SU-DHL-6 (cell line): ENCODE measurements around the gene FHOD1.

Experiments
- EZH2phosphoT487 ChIP-seq: fragments of 200-600 bp; sonication (generic), shearing (Covaris generic); conservative IDR thresholded peaks from 2 replicates; pipeline ENCODE4 v1.6.1; 2018; ENCODE audit warnings: mild to moderate bottlenecking, antibody characterized with exemption, low read length, moderate library complexity, mixed read lengths
- TF ChIP-seq, protein P1 (sequence below): fragments of 200-600 bp; sonication (generic); IDR thresholded peaks from one replicate; pipeline ENCODE4 v1.5.1; 2017; ENCODE audit warnings: antibody characterized with exemption, mild to moderate bottlenecking, low read length, moderate library complexity; ENCODE audit not compliant: insufficient read depth, poor library complexity, severe bottlenecking

DNA sequence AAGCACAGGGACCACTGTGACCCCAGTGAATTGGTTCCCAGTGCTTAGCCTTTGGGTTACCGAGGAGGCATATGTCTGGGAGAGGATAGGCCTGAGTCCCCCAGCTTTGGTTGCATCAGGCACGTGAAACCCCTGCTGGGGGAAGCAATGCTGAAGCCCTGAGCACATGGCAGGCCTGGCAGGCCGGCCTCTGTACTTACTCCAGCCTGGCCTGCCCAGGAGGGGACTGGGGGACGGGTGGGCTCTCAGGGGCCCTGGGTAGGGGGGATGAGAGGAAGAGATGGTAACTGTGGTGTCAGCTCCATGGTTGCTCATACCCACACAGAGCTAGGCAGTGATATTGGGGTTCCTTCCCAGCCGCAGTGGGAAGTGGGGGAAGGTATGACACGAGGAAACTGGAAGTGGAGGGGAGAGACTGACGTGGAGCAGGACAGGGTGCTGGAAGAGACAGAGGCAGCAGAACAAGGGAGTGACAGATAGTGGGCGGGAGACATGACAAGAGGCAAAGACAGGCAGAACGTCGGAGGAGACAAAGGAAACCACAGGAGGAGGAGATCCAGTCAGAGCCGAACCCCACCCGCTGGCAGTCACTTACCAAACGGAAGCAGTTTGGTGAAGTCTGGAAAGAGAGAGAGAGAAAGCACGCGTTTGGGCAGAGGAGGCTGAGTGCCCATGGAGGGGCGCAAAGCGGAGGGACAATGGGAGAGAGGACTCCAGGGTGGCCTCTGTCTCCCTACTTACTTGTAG lies 11.3 kb downstream of the FHOD1 start:
- TF ChIP-seq, protein P1, sequence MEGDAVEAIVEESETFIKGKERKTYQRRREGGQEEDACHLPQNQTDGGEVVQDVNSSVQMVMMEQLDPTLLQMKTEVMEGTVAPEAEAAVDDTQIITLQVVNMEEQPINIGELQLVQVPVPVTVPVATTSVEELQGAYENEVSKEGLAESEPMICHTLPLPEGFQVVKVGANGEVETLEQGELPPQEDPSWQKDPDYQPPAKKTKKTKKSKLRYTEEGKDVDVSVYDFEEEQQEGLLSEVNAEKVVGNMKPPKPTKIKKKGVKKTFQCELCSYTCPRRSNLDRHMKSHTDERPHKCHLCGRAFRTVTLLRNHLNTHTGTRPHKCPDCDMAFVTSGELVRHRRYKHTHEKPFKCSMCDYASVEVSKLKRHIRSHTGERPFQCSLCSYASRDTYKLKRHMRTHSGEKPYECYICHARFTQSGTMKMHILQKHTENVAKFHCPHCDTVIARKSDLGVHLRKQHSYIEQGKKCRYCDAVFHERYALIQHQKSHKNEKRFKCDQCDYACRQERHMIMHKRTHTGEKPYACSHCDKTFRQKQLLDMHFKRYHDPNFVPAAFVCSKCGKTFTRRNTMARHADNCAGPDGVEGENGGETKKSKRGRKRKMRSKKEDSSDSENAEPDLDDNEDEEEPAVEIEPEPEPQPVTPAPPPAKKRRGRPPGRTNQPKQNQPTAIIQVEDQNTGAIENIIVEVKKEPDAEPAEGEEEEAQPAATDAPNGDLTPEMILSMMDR: no peak
- no peak for TF ChIP-seq EZH2phosphoT487
